Stimulated activated naive CD8-positive, alpha-beta T cell treated with anti-CD3 and anti-CD28 coated beads, Interleukin-15, Interleukin-2, amounts not matched to agents 100 U/mL and 50 U/mL, for 24 hours (primary cell): ENCODE measurements around the gene TRMO.
"Not testable (repeated sequence)": the region's sequence is repeated elsewhere in the genome, so short reads cannot be mapped to it uniquely, and the experiment has no call there.

Source experiments
- ATAC-seq: fragments of 150-1000 bp; cut with Tn5 transposase; one replicate; pipeline ENCODE4 v1.10.0; 2021
- DNase-seq: peaks from one replicate; pipeline ENCODE4 v3.0.0; 2021

The TRMO gene, protein sequence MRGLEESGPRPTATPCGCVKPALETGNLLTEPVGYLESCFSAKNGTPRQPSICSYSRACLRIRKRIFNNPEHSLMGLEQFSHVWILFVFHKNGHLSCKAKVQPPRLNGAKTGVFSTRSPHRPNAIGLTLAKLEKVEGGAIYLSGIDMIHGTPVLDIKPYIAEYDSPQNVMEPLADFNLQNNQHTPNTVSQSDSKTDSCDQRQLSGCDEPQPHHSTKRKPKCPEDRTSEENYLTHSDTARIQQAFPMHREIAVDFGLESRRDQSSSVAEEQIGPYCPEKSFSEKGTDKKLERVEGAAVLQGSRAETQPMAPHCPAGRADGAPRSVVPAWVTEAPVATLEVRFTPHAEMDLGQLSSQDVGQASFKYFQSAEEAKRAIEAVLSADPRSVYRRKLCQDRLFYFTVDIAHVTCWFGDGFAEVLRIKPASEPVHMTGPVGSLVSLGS

DNA sequence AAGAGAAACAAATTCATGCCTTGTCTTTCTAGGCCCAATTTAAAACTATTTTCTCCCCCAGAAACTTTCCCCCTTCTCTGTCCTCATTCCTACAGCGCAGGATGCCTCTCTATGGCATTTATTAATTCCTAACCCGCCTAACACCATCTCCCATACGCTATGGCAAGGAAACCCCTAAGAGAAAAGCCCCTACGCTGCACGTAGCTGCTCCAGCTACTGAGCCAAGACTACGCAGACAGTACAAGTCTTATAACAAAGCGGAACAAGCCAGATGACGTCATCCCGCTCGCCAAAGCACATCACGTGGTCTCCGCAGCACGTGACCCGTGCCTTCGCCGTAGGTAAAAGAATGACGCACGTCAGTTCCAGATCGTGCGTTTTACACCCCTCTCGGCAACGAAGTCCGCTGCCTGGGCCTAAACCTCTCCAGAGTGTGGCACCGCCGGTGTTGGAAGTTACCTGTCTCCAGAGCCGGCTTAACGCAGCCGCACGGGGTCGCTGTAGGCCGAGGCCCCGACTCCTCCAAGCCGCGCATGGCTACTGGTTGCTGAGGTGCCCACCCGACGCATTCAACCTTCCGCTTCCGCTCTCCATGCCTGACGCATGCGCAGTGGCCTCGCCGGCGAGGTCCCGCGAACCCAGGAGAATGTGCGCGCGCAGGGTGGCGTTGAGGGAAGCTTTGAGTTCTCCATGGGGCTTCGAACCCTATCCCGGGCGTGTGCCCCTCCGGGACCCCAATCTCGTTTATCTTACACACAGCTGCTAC is at the start of gene TRMO:
TSS of gene TRMO (minus strand) at position 542 of the 766 bp plus-strand sequence. CDS start at position 535, 7 bp downstream.
- ATAC-seq (peak; percentile 86), DNase-seq (peak; percentile 99)

DNA sequence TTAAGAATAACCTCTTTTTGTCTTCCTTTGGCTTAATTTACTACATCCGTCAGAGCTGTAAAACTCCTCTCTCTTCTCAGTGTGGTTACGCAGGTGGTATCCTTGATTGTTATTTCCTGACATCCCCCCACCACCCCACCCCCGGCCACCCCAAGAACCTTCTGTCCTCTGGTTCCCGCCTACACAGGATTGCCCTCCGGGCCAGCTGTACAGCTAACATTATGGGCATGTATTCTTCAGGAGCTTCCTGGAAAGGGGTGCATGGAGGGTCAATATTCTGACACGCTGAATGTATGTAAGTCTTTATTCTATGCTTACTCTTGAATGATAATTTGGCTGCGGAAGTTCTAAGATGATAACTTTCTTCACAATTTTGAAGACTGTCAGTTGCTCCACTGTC is 47.9 kb upstream of the TRMO start:
- DNase-seq: no peak

DNA sequence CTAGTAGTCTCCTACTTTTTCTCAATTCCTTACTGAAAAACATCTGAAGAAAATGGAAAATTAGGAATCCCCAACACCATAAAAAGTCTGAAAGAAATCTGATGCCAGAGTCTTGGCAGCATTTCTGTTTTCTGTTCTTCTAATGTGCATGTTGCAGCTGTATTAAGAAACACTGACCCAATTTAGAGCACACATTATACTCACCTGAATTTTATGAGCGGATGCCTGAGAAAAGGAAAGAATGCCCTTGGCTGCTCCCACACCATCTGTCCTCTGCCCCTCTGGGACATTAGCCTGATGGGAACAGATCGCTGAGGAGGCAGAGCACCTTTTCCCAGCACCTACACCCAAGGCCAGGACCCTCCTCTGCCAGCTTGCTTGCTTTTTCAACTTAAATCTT is 46.7 kb upstream of the TRMO start:
- ATAC-seq (no peak), DNase-seq (no peak)

More for the DNA sequence above, 47.9 kb upstream of the TRMO start:
- no peak for ATAC-seq

DNA sequence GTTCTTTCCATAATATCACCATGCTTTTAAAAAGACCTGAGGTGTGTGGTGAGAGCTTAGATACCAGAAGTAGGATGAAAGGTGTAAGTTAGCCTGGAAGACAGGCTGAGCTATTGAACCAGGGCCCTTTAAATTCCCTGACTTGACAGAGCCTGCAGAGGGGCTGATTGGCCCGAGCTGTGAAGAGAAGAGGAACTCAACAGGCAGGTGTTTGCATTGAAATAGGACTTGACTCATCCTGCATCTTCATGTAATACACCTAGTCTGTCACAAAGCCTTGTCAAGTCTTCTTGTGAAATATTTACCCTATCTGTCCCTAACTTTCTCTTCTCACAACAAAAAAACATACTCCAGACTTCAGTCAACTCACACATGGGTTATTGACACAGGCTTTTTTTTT is 44.2 kb upstream of the TRMO start:
- ATAC-seq (no peak), DNase-seq (no peak)

DNA sequence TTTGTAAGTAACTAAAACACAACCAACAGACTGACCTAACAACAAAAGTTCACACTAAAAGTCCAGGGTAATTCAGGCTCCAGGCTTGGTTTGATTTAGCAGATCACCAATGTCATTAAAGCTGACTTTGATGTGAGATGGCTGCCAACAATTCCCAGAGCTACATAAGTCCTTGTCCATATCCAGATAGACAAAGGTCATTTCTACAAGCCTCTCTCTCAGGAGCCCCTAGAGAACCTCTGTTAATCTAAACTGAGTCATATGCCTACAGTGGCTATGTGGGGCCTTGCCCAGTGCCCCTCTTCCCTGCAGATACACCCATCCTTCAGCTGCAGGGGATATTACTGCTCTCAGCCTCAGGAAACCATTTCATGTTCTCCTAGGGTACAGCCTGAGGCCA is 42.6 kb upstream of the TRMO start:
- no peak for ATAC-seq
- DNase-seq: no peak

DNA sequence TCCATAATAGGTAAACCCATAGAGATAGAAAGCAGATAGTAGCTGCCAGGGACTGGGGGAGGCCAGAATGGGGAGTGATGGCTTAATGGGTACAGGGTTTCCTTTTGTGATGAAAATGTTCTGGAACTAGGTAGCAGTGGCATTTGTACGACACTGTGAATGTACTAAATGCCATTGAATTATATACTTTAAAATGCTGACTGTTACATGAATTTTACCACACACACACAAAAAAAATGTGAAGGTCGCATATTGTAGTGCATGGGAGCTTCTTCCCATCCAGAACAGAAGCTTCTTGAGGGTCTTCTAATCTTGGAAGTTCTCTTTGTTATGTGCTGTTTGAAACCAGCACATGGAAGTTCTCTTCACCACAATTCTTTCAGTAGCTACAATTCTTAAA is 40.9 kb upstream of the TRMO start:
- ATAC-seq (no peak), DNase-seq (no peak)

DNA sequence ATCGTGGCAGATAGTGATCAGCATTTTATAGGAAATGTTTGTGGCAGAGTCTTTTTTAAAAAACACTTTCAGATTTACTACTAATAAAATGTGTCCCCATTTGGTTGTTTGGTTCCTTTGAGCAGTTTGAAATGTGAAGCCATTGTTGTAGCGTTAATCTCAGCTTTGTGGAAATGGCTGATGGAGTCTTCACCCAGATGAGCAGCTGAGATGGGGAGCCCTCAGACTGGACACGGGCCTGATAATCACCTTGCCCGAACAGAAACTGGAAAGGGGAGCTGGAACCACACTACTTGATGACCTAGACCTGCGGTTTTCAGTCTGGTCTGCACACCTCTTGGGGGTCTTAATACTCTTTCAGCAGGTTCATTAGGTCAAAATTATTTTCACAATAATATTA is 40.3 kb upstream of the TRMO start:
- DNase-seq: no peak
- ATAC-seq: no peak

DNA sequence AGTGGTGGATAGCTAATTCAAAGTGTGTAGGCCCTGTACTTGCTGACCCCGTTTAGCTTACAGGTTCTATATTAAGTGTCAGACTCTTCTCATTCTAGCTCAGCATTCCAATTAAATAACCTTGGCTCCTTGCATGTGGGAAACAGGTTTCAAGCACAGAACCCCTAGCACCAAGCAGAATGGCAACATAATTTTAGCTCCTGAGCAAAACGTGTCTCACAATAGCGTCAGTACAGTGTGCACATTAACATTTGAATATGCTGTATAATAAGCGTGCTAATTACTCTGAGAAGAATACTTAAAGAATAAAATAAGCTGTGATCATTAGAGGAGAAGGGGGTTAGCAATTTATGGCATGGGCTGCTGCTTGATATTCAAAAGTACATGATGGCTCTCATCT is 39.8 kb upstream of the TRMO start:
- no peak for ATAC-seq
- DNase-seq: no peak

DNA sequence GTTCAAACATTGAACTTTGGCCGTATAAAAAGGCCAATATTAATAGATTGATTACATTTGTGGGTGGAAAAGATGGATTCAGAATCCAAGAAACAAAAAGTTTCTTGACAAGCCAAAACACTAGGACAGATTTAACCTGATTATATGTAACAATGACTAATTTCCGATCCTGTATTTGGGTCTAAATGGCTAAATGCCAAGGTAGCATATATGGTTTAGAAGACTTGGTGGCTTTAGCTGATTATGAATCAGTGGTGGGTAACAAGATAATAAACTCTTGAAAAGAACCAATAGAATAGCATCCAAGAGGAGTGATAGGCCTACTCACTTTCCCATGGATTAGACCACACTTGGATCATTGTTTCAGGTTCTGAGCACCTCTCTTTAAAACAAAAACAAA is 39.1 kb upstream of the TRMO start:
- no peak for DNase-seq
- ATAC-seq: no peak

DNA sequence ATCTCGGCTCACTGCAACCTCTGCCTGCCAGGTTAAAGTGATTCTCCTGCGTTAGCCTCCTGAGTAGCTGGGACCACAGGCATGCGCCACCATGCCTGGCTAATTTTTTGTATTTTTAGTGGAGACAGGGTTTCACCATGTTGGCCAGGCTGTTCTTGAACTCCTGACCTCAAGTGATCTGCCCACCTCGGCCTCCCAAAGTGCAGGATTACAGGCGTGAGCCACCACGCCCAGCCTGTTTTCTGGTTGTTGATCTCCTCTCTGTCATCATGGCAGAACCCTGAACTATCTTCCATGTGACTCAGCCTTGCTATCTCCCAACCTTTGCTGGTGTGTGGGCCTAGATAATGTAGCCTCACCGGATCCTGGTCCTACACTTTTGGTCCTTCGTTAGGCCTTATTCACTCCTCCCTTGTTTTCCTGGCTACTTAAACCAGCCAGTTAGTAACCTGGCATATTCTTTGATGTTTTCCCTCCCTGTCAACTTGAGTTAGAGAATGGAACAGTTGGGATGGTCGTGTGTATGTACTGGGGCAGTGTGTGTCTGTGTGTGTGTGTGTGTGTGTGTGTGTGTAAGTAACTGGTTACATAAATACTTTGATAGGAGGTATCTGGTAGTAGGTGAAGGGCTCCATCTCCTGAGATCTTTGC is 38.5 kb upstream of the TRMO start:
- ATAC-seq, DNase-seq: not testable (repeated sequence)

DNA sequence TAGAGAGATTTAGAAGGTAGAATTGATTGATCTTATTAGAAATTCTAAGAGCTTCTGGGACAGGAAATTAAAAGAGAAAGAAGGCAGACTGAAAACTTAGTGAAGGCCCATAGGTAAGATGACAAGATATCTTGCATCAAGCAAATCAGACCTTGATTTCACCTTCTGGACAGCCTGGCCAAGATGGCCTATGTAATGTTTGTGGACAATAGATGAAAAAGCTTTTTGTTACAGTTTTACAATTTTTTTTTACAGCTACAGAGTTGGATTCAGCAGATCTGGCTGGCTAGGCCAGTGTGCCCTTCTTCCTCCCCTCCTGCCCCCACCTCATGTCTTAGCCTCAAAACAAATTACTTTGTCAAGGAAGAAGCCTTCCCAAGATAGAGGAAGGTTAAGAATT is 37.3 kb upstream of the TRMO start:
- DNase-seq (no peak), ATAC-seq (no peak)

DNA sequence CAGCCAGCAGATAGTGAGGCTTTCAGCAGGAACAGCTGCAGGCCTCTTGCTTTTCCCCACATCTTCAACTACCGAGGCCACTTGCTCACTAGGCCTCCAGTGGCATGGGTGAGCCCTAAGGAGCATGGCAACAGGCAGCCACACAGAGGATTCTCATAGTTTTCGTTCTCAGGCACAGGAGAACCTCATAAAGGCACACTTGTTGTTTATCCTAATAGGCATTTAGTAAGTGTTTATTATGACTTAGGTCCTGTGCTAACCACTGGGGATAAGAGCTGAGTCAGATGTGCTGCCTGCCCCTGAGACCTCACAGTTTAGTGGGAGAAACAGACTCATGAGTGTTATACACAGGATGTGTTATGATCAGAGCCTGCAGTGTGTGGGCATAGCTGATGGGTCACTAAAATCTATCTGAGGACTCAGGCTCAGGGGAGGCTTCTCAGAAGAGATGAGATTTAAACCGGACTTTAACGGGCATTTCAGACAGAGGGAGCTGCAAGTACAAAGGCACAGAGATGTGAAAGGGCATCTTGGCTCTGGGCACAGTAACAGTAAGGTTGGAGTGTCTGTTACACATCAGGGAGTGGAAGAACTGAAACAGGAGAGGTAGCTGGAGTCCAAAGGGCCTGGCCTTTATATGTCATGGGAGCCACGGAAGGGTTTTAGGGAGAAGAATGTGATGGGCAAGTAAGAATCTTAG is 36.7 kb upstream of the TRMO start:
- DNase-seq (no peak), ATAC-seq (peak; percentile 71)

DNA sequence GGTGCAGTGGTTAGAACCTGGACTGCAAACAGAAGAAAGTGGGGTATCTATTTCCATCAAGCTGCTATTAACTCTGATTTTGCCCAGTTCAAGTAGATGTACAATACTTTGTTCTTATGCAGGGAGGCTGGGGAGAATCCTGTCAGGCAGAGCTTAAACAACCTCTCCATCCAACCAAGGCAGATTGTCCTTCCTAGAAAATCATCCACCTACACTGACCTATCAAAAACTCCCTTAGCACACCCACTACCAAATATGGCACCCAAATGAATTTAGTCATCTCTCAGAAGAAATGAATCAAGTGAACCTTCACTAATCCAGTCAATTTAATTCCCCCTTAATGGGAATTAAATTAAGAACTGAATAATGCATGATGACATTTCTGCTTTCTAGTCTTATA is 34.0 kb upstream of the TRMO start:
- DNase-seq (no peak), ATAC-seq (no peak)

DNA sequence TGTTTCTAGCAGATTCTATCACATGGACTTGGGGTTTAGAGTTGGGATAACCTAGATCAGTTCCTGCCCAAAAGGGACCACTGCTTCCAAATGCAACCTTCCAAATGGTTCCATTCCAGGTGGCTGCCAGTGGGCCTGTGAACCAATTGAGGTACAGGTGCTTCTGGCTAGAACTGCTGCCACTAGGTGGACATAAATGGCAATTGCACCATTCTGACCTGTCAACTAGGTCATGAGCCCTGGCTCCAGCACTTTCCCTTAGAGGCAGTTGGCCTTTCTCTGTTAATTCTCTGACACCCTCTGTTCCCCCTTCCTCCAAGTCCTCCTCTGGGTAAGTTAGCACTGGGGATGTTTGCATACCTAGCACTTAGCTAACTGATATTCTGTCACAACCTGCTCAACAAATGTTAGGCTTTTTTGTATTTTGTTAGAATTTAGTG is 32.3 kb upstream of the TRMO start:
- ATAC-seq: peak; percentile 90

DNA sequence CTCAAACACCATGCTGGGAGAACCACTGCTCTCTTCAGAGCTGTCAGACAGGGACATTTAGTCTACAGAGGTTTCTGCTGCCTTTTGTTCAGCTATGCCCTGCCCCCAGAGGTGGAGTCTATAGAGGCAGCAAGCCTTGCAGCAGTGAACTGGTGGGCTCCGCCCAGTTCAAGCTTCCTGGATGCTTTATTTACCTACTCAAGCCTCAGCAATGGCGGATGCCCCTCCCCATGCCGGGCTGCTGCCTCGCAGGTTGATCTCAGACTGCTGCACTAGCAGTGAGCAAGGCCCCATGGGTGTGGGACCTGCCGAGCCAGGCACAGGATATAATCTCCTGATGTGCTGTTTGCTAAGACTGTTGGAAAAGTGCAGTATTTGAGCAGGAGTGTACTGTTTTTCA is 28.6 kb upstream of the TRMO start:
- not testable (repeated sequence) for ATAC-seq, DNase-seq

More for the DNA sequence above, 32.3 kb upstream of the TRMO start:
- DNase-seq: peak; percentile 52

DNA sequence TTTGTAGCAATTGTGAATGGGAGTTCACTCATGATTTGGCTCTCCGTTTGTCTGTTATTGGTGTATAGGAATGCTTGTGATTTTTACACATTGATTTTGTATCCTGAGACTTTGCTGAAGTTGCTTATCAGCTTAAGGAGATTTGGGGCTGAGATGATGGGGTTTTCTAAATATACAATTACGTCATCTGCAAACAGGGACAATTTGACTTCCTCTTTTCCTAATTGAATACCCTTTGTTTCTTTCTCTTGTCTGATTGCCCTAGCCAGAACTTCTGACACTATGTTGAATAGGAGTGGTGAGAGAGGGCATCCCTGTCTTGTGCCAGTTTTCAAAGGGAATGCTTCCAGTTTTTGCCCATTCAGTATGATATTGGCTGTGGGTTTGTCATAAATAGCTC is 24.8 kb upstream of the TRMO start:
- DNase-seq, ATAC-seq: not testable (repeated sequence)

DNA sequence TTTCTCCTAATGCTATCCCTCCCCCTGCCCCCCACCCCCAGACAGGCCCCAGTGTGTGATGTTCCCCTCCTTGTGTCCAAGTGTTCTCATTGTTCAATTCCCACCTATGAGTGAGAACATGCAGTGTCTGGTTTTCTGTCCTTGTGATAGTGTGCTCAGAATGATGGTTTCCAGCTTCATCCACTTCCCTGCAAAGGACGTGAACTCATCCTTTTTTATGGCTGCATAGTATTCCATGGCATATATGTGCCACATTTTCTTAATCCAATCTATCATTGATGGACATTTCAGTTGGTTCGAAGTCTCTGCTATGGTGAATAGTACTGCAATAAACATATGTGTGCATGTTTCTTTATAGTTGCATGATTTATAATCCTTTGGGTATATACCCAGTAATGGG is 23.2 kb upstream of the TRMO start:
- not testable (repeated sequence) for DNase-seq, ATAC-seq

DNA sequence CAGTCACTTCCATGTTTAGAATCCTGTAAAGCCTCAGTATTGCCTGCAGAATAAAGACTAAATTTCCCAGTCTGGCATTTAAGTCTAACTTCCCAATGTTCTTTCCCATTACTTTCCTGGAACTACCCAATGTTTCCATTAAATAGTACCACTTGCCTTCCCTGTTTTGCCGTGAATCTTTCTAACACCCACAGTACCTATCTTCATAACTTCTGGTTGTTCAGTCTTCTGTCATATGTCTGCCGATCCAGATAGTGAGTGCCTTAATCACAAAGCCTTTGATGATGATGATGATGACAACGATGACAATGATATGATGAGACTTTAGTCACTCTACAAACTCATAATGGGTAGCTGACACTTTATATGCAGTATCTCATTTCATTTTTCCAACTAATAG is 22.3 kb upstream of the TRMO start:
- ATAC-seq: no peak
- DNase-seq: no peak

DNA sequence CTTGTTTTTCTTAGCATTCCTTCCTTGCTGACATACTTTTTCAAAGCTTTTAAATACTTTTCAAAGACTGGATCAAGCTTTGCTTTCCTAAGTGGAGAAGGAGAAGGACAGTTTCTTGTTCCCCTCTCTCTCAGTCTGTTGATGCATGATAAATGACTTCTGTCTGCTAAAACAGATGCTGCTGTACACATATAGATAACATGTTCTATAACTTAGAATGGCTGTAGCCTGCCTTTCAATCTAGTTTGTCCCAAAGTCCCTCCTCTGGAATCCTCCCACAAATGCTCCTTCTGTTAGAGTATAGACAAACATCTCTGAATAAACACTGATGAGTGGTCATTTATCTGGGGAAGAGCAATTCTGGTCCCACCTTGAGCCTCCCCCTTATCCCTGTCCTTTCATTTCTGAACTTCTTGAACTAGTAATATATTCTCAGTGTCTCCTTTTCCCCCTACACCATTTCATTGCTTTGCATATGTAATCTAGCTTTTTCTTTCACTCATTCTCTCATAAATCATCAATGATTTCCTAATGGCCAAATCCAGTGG is 21.1 kb upstream of the TRMO start:
- ATAC-seq (no peak), DNase-seq (no peak)

DNA sequence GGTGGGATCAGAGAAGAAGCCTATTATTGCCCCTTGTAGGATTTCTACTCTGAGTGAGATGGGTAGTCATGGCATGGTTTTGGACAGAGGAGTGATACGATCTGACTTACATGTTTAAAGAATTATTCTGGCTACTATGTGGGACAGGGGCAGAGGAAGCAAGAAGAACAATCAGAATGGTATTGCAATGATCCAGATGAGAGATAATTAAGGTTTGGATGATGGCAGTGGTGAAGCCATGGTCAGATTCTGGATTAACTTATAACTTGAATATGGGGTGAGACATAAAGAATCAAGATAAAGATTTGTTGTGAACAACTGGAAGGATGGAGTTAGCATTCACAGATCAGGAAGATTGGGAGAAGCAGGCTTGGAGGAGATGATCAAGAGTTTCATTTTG is 19.0 kb upstream of the TRMO start:
- DNase-seq (no peak), ATAC-seq (no peak)

DNA sequence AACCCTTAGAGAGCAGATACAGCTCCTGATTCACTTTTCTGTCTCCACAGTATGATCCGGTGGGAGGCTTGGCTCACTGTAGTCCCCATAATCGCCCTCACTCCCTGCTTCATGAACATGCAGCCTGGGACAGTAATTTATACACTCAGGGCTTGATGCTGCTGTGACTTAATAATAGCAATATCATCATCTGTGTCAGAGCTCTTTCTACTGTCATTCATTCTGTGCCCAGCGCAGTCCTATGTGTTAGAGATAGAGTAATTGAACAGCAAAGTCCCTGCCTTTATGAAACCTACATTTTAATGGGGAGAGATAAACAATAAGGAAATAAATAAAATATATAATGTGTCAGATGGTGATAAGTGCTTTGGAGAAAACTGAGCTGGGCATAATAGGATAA is 18.4 kb upstream of the TRMO start:
- no peak for DNase-seq

DNA sequence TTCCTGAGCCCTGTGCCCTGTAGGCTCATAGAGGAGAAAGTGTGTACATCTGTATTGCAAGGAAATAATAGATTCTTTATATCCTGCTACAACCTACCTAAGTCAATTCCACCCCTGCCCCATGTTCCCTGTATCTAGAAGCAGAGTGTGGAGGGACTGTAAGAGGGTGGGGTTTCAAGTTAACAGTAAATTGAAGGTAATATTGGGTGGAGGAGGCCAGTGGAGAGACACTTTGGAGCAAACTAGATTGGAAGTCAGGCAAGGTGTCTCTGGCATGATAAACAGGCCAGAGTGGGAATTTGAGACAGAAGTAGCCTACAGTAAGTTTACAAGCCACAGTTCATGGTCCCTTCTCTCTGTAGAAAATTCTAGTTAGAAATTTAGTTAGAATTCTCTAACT is 17.9 kb upstream of the TRMO start:
- DNase-seq (no peak), ATAC-seq (no peak)

More for the DNA sequence above, 18.4 kb upstream of the TRMO start:
- no peak for ATAC-seq
